Neutrophil (primary cell): ENCODE results near the gene HOXD3.

Experiments used
- H3K27ac ChIP-seq: fragments of 200-600 bp; sonication (generic); 2 replicates; pipeline ENCODE4 v1.5.1; 2016; ENCODE audit warnings: mild to moderate bottlenecking, moderate library complexity
- H3K27me3 ChIP-seq: fragments of 200-600 bp; sonication (generic); 2 replicates; pipeline ENCODE4 v1.6.0; 2016; ENCODE audit warnings: mild to moderate bottlenecking
- H3K36me3 ChIP-seq: fragments of 200-600 bp; sonication (generic); 2 replicates; pipeline ENCODE4 v1.5.1; 2017
- H3K4me1 ChIP-seq, 2 experiments: fragments of 200-600 bp in 1 of 2; sonication (generic) in 1 of 2; 1 replicate in 1 of 2; 2 replicates in 1 of 2; pipeline versions ENCODE4 v1.5.1 to v1.6.1; 2013 to 2016; ENCODE audit warnings: low read depth in 1 of 2, low read length in 1 of 2, mild to moderate bottlenecking in 1 of 2, moderate library complexity in 1 of 2; ENCODE audit not compliant: control insufficient read depth in 1 of 2, insufficient read depth in 1 of 2
- H3K4me3 ChIP-seq, 2 experiments: fragments of 200-600 bp in 1 of 2; sonication (generic) in 1 of 2; 1 replicate in 1 of 2; 2 replicates in 1 of 2; pipeline ENCODE4 v1.5.1; 2013 to 2016; ENCODE audit warnings: low read depth in 1 of 2, low read length in 1 of 2, mild to moderate bottlenecking in 1 of 2, moderate library complexity in 1 of 2
- H3K9me3 ChIP-seq: fragments of 200-600 bp; sonication (generic); 2 replicates; pipeline ENCODE4 v1.5.1; 2016
- TF ChIP-seq, protein P1 (sequence below): fragments of 200-600 bp; sonication (generic); IDR thresholded peaks from 2 replicates; pipeline ENCODE4 v1.5.1; 2016; ENCODE audit warnings: antibody characterized with exemption

HOXD3 gene

DNA sequence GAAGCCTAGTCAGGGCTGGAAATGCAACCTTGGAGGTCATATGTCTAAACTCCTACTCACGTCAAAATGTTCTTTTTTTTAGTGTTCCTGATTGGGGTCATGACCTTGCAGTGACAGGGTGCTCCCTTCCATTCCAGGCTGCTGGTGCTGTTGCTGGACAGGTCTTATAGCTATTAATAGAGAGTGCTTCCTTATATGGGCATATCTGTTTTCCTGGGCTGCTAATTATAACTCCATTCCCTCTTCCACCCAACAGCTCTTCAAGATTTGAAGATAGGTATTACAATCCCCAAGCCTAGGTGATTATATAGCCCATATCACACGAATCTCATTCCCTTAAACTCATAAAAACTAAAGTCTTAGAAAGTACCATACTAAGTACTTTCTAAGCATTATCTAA, 12.6 kb downstream of the HOXD3 start:
- no peak overlapping the region for H3K27ac ChIP-seq
- H3K36me3 ChIP-seq = no peaks in the 10 kb centered on the region
- peaks cover 100% of the 10 kb centered on the region for H3K27me3 ChIP-seq
- H3K4me1 ChIP-seq = peaks cover 4 to 7% of the 10 kb centered on the region in 2 experiments
- H3K9me3 ChIP-seq = no peaks in the 10 kb centered on the region
- H3K4me3 ChIP-seq = no peak overlapping the region
- TF ChIP-seq, protein P1, sequence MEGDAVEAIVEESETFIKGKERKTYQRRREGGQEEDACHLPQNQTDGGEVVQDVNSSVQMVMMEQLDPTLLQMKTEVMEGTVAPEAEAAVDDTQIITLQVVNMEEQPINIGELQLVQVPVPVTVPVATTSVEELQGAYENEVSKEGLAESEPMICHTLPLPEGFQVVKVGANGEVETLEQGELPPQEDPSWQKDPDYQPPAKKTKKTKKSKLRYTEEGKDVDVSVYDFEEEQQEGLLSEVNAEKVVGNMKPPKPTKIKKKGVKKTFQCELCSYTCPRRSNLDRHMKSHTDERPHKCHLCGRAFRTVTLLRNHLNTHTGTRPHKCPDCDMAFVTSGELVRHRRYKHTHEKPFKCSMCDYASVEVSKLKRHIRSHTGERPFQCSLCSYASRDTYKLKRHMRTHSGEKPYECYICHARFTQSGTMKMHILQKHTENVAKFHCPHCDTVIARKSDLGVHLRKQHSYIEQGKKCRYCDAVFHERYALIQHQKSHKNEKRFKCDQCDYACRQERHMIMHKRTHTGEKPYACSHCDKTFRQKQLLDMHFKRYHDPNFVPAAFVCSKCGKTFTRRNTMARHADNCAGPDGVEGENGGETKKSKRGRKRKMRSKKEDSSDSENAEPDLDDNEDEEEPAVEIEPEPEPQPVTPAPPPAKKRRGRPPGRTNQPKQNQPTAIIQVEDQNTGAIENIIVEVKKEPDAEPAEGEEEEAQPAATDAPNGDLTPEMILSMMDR = no peak

DNA sequence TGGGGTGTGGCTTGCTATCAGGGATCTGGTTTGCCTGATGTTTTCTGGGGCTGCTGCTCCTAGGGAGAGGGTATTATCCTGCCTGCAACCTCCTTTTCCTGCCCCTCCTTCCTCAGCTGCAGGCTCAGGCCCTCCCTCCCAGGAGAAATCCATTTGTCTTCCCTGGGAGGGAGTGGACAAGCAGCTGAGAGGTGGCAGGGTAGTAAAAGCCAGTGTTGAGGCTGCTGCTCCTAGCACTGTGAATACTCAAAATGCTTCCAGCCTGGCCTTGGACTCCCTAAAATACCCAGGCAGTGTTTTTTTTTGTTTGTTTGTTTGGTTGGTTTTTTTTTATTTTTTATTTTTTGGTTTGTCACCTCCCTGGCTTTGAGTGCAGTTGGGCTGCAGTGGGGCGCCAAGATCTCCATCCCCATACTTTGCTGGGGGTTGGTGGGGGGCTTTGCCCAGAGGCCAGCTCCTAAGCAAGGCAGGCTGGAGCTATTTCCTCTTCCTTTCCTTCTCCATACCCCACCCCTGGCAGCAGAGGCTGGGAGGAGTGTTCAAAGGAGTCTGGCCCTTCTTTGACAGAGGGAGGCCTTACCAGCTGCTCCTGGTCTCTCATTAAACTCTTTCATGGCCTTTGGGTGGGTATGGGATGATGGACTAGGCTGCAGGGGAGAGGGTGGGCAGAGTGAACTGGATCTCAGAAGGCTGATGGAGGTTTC, 13.6 kb downstream of the HOXD3 start:
- Histone ChIP-seq H3K9me3 (no peaks in the 10 kb centered on the region), H3K36me3 (no peaks in the 10 kb centered on the region), H3K27ac (no peak overlapping the region), H3K27me3 (peaks cover 100% of the 10 kb centered on the region), H3K4me3 (no peak overlapping the region), H3K4me1 (no peaks in the 10 kb centered on the region)
- TF ChIP-seq, protein P1 = no peak

DNA sequence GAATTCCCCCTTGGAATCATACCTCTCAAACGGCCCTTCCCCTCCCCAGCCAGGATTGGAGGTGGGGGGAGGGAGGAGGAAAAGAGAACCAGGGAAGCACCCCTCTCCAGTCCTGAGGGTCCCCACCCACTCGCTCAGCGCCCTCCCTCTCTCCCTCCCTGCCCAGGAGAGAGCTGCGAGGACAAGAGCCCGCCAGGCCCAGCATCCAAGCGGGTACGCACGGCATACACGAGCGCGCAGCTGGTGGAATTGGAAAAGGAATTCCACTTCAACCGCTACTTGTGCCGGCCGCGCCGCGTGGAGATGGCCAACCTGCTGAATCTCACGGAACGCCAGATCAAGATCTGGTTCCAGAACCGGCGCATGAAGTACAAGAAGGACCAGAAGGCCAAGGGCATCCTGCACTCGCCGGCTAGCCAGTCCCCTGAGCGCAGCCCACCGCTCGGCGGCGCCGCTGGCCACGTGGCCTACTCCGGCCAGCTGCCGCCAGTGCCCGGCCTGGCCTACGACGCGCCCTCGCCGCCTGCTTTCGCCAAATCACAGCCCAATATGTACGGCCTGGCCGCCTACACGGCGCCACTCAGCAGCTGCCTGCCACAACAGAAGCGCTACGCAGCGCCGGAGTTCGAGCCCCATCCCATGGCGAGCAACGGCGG, 14.4 kb downstream of the HOXD3 start:
- Histone ChIP-seq H3K4me1 (no peaks in the 10 kb centered on the region), H3K27ac (no peak overlapping the region), H3K9me3 (no peaks in the 10 kb centered on the region), H3K4me3 (no peak overlapping the region), H3K36me3 (no peaks in the 10 kb centered on the region), H3K27me3 (peaks cover 100% of the 10 kb centered on the region)
- TF ChIP-seq, protein P1 = no peak

- TF ChIP-seq, protein P1 = no peak
- Histone ChIP-seq H3K27me3 (peaks cover 100% of the 10 kb centered on the region), H3K4me3 (no peak overlapping the region), H3K4me1 (no peaks in the 10 kb centered on the region), H3K27ac (no peak overlapping the region), H3K36me3 (no peaks in the 10 kb centered on the region), H3K9me3 (no peaks in the 10 kb centered on the region)
These were observed 15.1 kb downstream of the HOXD3 start for GRCh38 chr2:176172007-176172894.

- Histone ChIP-seq H3K4me1 (no peaks in the 10 kb centered on the region), H3K9me3 (no peaks in the 10 kb centered on the region), H3K4me3 (no peak overlapping the region), H3K27me3 (peaks cover 100% of the 10 kb centered on the region), H3K36me3 (no peaks in the 10 kb centered on the region), H3K27ac (no peak overlapping the region)
- TF ChIP-seq, protein P1 = no peak
These were observed 15.9 kb downstream of the HOXD3 start for GRCh38 chr2:176172895-176173566.
